AG10803 (cell line): ENCODE measurements around the gene RPS16.

Experiments used
- DNase-seq: peaks from one replicate; pipeline ENCODE4 v3.0.0; 2010; ENCODE audit warnings: low read depth
- H3K4me3 ChIP-seq: 2 replicates; pipeline ENCODE4 v1.5.1; 2011; ENCODE audit warnings: mild to moderate bottlenecking, low read length, control low read depth
- TF ChIP-seq, protein P1 (sequence below): conservative IDR thresholded peaks from 2 replicates; pipeline ENCODE4 v1.5.1; 2011; ENCODE audit warnings: mild to moderate bottlenecking, low read length, control low read depth, inconsistent platforms

Gene RPS16

GRCh38 chr19:39408392-39409207, 27.1 kb downstream of the RPS16 start:
- peak; percentile 53 for DNase-seq
- TF ChIP-seq, protein P1, sequence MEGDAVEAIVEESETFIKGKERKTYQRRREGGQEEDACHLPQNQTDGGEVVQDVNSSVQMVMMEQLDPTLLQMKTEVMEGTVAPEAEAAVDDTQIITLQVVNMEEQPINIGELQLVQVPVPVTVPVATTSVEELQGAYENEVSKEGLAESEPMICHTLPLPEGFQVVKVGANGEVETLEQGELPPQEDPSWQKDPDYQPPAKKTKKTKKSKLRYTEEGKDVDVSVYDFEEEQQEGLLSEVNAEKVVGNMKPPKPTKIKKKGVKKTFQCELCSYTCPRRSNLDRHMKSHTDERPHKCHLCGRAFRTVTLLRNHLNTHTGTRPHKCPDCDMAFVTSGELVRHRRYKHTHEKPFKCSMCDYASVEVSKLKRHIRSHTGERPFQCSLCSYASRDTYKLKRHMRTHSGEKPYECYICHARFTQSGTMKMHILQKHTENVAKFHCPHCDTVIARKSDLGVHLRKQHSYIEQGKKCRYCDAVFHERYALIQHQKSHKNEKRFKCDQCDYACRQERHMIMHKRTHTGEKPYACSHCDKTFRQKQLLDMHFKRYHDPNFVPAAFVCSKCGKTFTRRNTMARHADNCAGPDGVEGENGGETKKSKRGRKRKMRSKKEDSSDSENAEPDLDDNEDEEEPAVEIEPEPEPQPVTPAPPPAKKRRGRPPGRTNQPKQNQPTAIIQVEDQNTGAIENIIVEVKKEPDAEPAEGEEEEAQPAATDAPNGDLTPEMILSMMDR, result no peak
- H3K4me3 ChIP-seq, result peak overlapping the region; percentile 95

DNA sequence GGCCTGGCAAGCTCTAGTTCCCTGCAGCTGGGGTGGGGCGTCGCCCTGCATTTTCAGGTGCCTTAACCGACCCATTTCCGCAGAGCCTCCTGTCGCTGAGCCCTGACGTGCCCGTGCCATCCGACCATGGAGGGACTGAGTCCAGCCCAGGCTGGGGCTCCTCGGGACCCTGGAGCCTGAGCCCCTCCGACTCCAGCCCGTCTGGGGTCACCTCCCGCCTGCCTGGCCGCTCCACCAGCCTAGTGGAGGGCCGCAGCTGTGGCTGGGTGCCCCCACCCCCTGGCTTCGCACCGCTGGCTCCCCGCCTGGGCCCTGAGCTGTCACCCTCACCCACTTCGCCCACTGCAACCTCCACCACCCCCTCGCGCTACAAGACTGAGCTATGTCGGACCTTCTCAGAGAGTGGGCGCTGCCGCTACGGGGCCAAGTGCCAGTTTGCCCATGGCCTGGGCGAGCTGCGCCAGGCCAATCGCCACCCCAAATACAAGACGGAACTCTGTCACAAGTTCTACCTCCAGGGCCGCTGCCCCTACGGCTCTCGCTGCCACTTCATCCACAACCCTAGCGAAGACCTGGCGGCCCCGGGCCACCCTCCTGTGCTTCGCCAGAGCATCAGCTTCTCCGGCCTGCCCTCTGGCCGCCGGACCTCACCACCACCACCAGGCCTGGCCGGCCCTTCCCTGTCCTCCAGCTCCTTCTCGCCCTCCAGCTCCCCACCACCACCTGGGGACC, 27.9 kb downstream of the RPS16 start:
- peak overlapping the region; percentile 95 for H3K4me3 ChIP-seq
- peak; percentile 28 for DNase-seq
- TF ChIP-seq, protein P1, result no peak

DNA sequence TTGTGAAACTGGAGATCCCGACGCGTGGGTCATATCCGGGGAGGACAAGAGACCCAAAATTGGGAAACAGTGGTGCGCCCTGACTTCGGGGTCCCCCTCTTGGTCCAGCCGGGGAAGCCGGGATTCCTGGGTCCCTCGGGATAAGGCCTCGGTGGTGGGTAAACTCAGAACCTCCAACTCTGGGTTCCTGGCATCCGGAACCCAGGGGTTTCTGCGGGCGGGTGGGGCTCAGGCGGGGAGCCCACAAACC, 28.4 kb downstream of the RPS16 start:
- TF ChIP-seq, protein P1, result no peak
- DNase-seq, result peak; percentile 43
- peak overlapping the region; percentile 95 for H3K4me3 ChIP-seq

GRCh38 chr19:39406656-39407409, 28.9 kb downstream of the RPS16 start, which contains the start of gene ZFP36:
TSS of gene ZFP36 (plus strand) at chr19:39406847. CDS start at chr19:39406905, 58 bp downstream.
- TF ChIP-seq, protein P1, result 0 out of 2 replicates have a peak, but pooled peaks have one; percentile 1
- DNase-seq, result peak; percentile 84
- H3K4me3 ChIP-seq, result peak within 1 kb of the TSS; percentile 95

DNA sequence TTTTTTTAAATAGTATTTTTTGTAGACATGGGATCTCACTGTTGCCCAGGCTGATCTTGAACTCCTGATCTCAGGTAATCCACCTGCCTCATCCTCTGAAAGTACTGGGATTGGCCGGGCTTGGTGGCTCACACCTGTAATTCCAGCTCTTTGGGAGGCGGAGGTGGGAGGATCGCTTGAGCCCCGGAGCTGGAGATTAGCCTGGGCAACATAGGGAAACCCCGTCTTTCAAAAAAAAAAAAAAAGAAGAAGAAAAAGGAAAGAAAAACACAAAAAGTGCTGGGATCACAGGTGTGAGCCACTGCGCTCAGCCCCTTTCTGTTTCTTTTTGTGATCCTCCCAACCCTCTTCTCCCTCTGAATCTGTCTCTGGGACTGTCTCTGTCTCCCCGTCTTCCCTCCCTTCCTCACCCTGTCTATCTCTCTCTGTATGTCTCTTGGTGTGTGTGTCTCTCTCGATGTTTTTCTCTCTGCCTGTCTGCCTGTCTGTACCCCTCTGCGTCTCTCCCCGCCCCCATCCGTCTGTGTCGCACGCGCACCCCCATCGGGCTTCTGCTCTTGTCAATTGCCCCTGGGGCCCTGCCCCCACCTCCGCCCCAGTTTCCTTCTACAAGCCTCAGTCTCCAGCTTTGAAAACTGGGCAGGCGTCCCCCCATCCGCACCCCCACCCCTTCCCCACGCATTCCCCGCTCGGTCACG, 29.6 kb downstream of the RPS16 start:
- no peak for DNase-seq
- TF ChIP-seq, protein P1, result no peak
- H3K4me3 ChIP-seq, result peak overlapping the region; percentile 61

- H3K4me3 ChIP-seq, result no peak overlapping the region; the same call in 1 of the 2 replicates
- TF ChIP-seq, protein P1, result no peak
- no peak for DNase-seq
Measured at GRCh38 chr19:39405261-39405957, 30.3 kb downstream of the RPS16 start.
